SK-N-SH treated with all-trans-retinoic acid at 6 μM for 48 hours (cell line): ENCODE measurements around the gene GRAMD2A.

Experiments used
- ATAC-seq: fragments of 200-7000 bp; cut with Tn5 transposase; 3 replicates; pipeline ENCODE4 v1.9.1; 2020; ENCODE audit warnings: mild to moderate bottlenecking, moderate library complexity
- ARNTL ChIP-seq: fragments of 450-650 bp; formaldehyde crosslinking; IDR thresholded peaks from 2 replicates; pipeline ENCODE4 v1.5.0; 2020; ENCODE audit warnings: low read depth, mild to moderate bottlenecking, moderate library complexity, borderline replicate concordance
- BACH2 ChIP-seq: fragments of 250-450 bp; sonication (Bioruptor Pico); IDR thresholded peaks from 2 replicates; pipeline ENCODE4 v1.9.0; 2021; ENCODE audit warnings: mild to moderate bottlenecking, borderline replicate concordance
- CSDC2 ChIP-seq: fragments of 250-450 bp; sonication (Bioruptor Pico); IDR thresholded peaks from 2 replicates; pipeline ENCODE4 v1.5.0; 2020; ENCODE audit warnings: mild to moderate bottlenecking, moderate library complexity
- GLIS3 ChIP-seq: fragments of 250-450 bp; sonication (Bioruptor Pico); IDR thresholded peaks from 2 replicates; pipeline ENCODE4 v1.5.0; 2020; ENCODE audit warnings: mild to moderate bottlenecking, moderate library complexity
- ISL1 ChIP-seq: fragments of 250-450 bp; sonication (Bioruptor Pico); IDR thresholded peaks from 2 replicates; pipeline ENCODE4 v2.1.2; 2022; ENCODE audit warnings: mild to moderate bottlenecking, moderate library complexity
- OSR1 ChIP-seq: fragments of 250-450 bp; sonication (Bioruptor Pico); IDR thresholded peaks from 2 replicates; pipeline ENCODE4 v1.8.0; 2022; ENCODE audit warnings: moderate library complexity, mild to moderate bottlenecking, inconsistent platforms
- PPARA ChIP-seq: fragments of 250-450 bp; sonication (Bioruptor Pico); IDR thresholded peaks from 2 replicates; pipeline ENCODE4 v1.5.0; 2020; ENCODE audit warnings: mild to moderate bottlenecking, borderline replicate concordance
- RARB ChIP-seq: fragments of 250-450 bp; sonication (Bioruptor Pico); IDR thresholded peaks from 2 replicates; pipeline ENCODE4 v1.8.0; 2021; ENCODE audit warnings: mild to moderate bottlenecking, moderate library complexity
- SNAI2 ChIP-seq: fragments of 250-450 bp; sonication (Bioruptor Pico); IDR thresholded peaks from 2 replicates; pipeline ENCODE4 v1.5.0; 2020; ENCODE audit warnings: mild to moderate bottlenecking, moderate library complexity
- TCF4 ChIP-seq: fragments of 250-450 bp; sonication (Bioruptor Pico); IDR thresholded peaks from 2 replicates; pipeline ENCODE4 v1.8.0; 2021; ENCODE audit warnings: mild to moderate bottlenecking, moderate library complexity, borderline replicate concordance
- TOX ChIP-seq: fragments of 250-450 bp; sonication (Bioruptor Pico); IDR thresholded peaks from 2 replicates; pipeline ENCODE4 v1.8.0; 2021; ENCODE audit warnings: mild to moderate bottlenecking, moderate library complexity, borderline replicate concordance
- ZC3H10 ChIP-seq: fragments of 250-450 bp; sonication (Bioruptor Pico); IDR thresholded peaks from 2 replicates; pipeline ENCODE4 v1.5.1; 2021; ENCODE audit warnings: mild to moderate bottlenecking, moderate library complexity
- ZFP3 ChIP-seq: fragments of 250-450 bp; sonication (Bioruptor Pico); IDR thresholded peaks from 2 replicates; pipeline ENCODE4 v1.5.0; 2020; ENCODE audit warnings: mild to moderate bottlenecking, moderate library complexity
- ZFP30 ChIP-seq: fragments of 450-650 bp; formaldehyde crosslinking; IDR thresholded peaks from 2 replicates; pipeline ENCODE4 v1.5.0; 2022; ENCODE audit warnings: mild to moderate bottlenecking, moderate library complexity
- ZNF565 ChIP-seq: fragments of 450-650 bp; formaldehyde crosslinking; conservative IDR thresholded peaks from 2 replicates; pipeline ENCODE4 v1.5.0; 2020; ENCODE audit warnings: low read depth, mild to moderate bottlenecking, moderate library complexity
- ZNF70 ChIP-seq: fragments of 450-650 bp; formaldehyde crosslinking; IDR thresholded peaks from 2 replicates; pipeline ENCODE4 v1.5.0; 2020; ENCODE audit warnings: mild to moderate bottlenecking, moderate library complexity
- ZNF8 ChIP-seq: fragments of 450-650 bp; formaldehyde crosslinking; IDR thresholded peaks from 2 replicates; pipeline ENCODE4 v1.5.0; 2020; ENCODE audit warnings: mild to moderate bottlenecking, moderate library complexity
- TF ChIP-seq, protein P1 (sequence below): fragments of 250-450 bp; sonication (Bioruptor Pico); IDR thresholded peaks from 2 replicates; pipeline ENCODE4 v1.5.0; 2020; ENCODE audit warnings: mild to moderate bottlenecking, moderate library complexity
- TF ChIP-seq, protein P2 (sequence below): fragments of 250-450 bp; sonication (Bioruptor Pico); IDR thresholded peaks from 2 replicates; pipeline ENCODE4 v1.8.0; 2020; ENCODE audit warnings: mild to moderate bottlenecking, moderate library complexity, borderline replicate concordance
- TF ChIP-seq, protein P3 (sequence below): fragments of 250-450 bp; sonication (Bioruptor Pico); IDR thresholded peaks from 2 replicates; pipeline ENCODE4 v1.5.1; 2021; ENCODE audit warnings: mild to moderate bottlenecking, moderate library complexity
- TF ChIP-seq, protein P4 (sequence below): fragments of 250-450 bp; sonication (Bioruptor Pico); IDR thresholded peaks from 2 replicates; pipeline ENCODE4 v1.8.0; 2021; ENCODE audit warnings: low read depth, mild to moderate bottlenecking, moderate library complexity, borderline replicate concordance

Gene GRAMD2A

DNA sequence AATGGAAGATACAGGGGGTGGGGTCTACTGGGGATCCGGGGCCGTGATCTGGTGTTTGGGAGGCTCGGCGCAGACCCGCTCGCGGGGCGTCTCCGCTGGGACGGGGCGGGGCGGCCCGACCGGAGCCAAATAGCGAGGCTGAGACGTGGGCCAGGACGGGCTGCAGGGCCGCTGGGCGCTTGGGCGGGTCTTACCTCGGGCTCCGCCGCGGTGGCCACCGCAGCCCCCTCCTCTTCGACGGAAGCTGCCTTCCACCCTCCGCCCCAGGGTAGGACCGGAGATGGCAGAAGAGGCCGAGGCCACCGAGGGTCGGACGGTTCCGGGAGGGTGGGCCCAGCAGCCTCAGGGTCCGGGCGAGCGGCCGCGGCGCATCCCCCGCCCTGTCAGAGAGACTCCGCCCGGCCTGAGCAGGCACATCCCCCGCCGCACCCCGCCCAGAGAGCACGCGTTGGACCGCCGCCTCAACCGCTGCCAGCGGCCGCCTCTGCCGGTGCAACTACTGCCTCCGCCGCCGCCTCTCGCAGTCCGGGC lies 80.0 kb downstream of the GRAMD2A start:
- no peak for TF ChIP-seq SNAI2
- TF ChIP-seq PPARA: no peak
- no peak for TF ChIP-seq ZNF565 (CRISPR knock-in tag)
- no peak for TF ChIP-seq ZC3H10 (CRISPR knock-in tag)
- TF ChIP-seq CSDC2 (CRISPR knock-in tag): no peak
- TF ChIP-seq ARNTL (CRISPR knock-in tag): no peak
- no peak for TF ChIP-seq TCF4 (CRISPR knock-in tag)
- TF ChIP-seq BACH2: no peak
- TF ChIP-seq, protein P1, sequence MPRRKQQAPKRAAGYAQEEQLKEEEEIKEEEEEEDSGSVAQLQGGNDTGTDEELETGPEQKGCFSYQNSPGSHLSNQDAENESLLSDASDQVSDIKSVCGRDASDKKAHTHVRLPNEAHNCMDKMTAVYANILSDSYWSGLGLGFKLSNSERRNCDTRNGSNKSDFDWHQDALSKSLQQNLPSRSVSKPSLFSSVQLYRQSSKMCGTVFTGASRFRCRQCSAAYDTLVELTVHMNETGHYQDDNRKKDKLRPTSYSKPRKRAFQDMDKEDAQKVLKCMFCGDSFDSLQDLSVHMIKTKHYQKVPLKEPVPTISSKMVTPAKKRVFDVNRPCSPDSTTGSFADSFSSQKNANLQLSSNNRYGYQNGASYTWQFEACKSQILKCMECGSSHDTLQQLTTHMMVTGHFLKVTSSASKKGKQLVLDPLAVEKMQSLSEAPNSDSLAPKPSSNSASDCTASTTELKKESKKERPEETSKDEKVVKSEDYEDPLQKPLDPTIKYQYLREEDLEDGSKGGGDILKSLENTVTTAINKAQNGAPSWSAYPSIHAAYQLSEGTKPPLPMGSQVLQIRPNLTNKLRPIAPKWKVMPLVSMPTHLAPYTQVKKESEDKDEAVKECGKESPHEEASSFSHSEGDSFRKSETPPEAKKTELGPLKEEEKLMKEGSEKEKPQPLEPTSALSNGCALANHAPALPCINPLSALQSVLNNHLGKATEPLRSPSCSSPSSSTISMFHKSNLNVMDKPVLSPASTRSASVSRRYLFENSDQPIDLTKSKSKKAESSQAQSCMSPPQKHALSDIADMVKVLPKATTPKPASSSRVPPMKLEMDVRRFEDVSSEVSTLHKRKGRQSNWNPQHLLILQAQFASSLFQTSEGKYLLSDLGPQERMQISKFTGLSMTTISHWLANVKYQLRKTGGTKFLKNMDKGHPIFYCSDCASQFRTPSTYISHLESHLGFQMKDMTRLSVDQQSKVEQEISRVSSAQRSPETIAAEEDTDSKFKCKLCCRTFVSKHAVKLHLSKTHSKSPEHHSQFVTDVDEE (CRISPR knock-in tag): no peak
- TF ChIP-seq, protein P2, sequence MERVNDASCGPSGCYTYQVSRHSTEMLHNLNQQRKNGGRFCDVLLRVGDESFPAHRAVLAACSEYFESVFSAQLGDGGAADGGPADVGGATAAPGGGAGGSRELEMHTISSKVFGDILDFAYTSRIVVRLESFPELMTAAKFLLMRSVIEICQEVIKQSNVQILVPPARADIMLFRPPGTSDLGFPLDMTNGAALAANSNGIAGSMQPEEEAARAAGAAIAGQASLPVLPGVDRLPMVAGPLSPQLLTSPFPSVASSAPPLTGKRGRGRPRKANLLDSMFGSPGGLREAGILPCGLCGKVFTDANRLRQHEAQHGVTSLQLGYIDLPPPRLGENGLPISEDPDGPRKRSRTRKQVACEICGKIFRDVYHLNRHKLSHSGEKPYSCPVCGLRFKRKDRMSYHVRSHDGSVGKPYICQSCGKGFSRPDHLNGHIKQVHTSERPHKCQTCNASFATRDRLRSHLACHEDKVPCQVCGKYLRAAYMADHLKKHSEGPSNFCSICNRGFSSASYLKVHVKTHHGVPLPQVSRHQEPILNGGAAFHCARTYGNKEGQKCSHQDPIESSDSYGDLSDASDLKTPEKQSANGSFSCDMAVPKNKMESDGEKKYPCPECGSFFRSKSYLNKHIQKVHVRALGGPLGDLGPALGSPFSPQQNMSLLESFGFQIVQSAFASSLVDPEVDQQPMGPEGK: no peak
- TF ChIP-seq RARB (CRISPR knock-in tag): no peak
- TF ChIP-seq GLIS3 (CRISPR knock-in tag): no peak
- TF ChIP-seq ISL1 (CRISPR knock-in tag): no peak
- no peak for TF ChIP-seq ZNF8 (CRISPR knock-in tag)
- TF ChIP-seq ZNF70 (CRISPR knock-in tag): no peak
- TF ChIP-seq ZFP3 (CRISPR knock-in tag): no peak
- no peak for TF ChIP-seq TOX
- TF ChIP-seq, protein P3, sequence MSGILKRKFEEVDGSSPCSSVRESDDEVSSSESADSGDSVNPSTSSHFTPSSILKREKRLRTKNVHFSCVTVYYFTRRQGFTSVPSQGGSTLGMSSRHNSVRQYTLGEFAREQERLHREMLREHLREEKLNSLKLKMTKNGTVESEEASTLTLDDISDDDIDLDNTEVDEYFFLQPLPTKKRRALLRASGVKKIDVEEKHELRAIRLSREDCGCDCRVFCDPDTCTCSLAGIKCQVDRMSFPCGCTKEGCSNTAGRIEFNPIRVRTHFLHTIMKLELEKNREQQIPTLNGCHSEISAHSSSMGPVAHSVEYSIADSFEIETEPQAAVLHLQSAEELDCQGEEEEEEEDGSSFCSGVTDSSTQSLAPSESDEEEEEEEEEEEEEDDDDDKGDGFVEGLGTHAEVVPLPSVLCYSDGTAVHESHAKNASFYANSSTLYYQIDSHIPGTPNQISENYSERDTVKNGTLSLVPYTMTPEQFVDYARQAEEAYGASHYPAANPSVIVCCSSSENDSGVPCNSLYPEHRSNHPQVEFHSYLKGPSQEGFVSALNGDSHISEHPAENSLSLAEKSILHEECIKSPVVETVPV (CRISPR knock-in tag): no peak
- TF ChIP-seq OSR1: no peak
- ATAC-seq: peak; percentile 92

DNA sequence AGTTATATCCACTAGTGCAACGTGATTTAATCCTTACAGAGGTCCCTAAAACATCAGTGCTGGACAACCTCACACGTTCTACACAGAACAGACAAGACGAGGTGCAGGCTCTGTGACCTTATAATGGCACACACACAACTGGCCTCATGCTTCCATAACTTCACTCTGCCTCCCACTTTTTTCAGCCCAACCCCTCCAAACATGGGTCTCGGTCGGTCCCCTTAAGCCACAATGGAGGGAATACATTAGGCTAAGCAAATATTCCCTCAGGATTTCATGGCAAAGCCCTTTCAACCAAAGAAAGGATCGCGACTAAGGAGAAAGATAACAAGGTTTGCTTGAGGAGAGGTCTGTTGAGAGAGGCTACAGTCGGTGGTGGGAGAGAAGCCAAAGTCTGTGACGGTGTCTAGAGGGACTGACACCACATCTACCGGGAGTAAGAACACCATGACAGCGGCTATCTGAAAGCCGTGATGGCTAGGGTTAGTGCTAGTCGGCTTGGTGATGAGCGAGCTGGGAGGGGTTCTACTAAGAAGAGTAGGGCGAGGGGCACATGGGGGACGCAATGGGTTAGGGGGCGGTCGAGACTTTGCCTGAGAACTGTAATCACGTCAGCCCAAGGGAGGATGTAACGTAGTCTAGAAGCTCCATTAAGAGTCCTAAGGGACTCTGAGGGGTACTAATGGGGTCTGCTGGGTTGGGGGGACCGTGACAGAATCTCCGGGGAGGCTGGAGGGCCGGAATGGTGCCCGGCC lies 80.7 kb downstream of the GRAMD2A start:
- TF ChIP-seq RARB (CRISPR knock-in tag) (no peak), ZFP30 (no peak), BACH2 (no peak), TCF4 (CRISPR knock-in tag) (no peak), TOX (no peak), ZC3H10 (CRISPR knock-in tag) (no peak), ZNF70 (CRISPR knock-in tag) (no peak), ISL1 (CRISPR knock-in tag) (no peak), GLIS3 (CRISPR knock-in tag) (no peak), OSR1 (no peak)
- TF ChIP-seq, protein P2: no peak
- TF ChIP-seq, protein P4, sequence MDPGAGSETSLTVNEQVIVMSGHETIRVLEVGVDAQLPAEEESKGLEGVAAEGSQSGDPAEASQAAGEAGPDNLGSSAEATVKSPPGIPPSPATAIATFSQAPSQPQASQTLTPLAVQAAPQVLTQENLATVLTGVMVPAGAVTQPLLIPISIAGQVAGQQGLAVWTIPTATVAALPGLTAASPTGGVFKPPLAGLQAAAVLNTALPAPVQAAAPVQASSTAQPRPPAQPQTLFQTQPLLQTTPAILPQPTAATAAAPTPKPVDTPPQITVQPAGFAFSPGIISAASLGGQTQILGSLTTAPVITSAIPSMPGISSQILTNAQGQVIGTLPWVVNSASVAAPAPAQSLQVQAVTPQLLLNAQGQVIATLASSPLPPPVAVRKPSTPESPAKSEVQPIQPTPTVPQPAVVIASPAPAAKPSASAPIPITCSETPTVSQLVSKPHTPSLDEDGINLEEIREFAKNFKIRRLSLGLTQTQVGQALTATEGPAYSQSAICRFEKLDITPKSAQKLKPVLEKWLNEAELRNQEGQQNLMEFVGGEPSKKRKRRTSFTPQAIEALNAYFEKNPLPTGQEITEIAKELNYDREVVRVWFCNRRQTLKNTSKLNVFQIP (CRISPR knock-in tag): no peak
- TF ChIP-seq, protein P1 (CRISPR knock-in tag): no peak
- peak; percentile 14 for ATAC-seq
